ENCODE data around the gene TTC9.

The TTC9 gene

GRCh38 chr14:70707138-70708038 lies 65.7 kb downstream of the TTC9 start:
- H3K27me3 ChIP-seq (ENCODE audit: control insufficient read depth, low read length) = no peaks in the 10 kb centered on the region
- no peak overlapping the region for H3K4me2 ChIP-seq (ENCODE audit: low read length)
- TF ChIP-seq CTCF (IDR thresholded peaks at IDR 0.05; ENCODE audit: low read depth, low read length, poor library complexity, severe bottlenecking) (no peak), EZH2phosphoT487 (IDR thresholded peaks at IDR 0.05; ENCODE audit: borderline replicate concordance, low read length) (no peak)
- H3K27ac ChIP-seq (ENCODE audit: low read depth, low read length) = no peak overlapping the region
- H3F3A ChIP-seq (ENCODE audit: control insufficient read depth, insufficient read depth) = no peaks in the 10 kb centered on the region
- no peaks in the 10 kb centered on the region for H3K9me2 ChIP-seq (replicated peaks; ENCODE audit: control insufficient read depth, low read length)
- no peaks in the 10 kb centered on the region for H4K20me1 ChIP-seq (ENCODE audit: control insufficient read depth, insufficient read depth, low read depth, low read length)
- no peak overlapping the region for H3K4me3 ChIP-seq (ENCODE audit: low read length)
- H3K4me1 ChIP-seq (ENCODE audit: control insufficient read depth, low read length) = peaks cover 12% of the 10 kb centered on the region
- no peaks in the 10 kb centered on the region for H3K36me3 ChIP-seq (ENCODE audit: control insufficient read depth, low read length)
- H3K9me3 ChIP-seq (ENCODE audit: control insufficient read depth, insufficient read depth, low read length) = no peaks in the 10 kb centered on the region
- no peaks in the 10 kb centered on the region for H3K79me2 ChIP-seq (ENCODE audit: control insufficient read depth, low read length)

- Histone ChIP-seq H3K9me3 (ENCODE audit: control insufficient read depth, insufficient read depth, low read length) (no peaks in the 10 kb centered on the region), H3K4me2 (ENCODE audit: low read length) (no peak overlapping the region), H3K27ac (ENCODE audit: low read depth, low read length) (no peak overlapping the region), H3K4me1 (ENCODE audit: control insufficient read depth, low read length) (peaks cover 22% of the 10 kb centered on the region), H3K4me3 (ENCODE audit: low read length) (no peak overlapping the region), H3K9me2 (replicated peaks; ENCODE audit: control insufficient read depth, low read length) (no peaks in the 10 kb centered on the region), H3K27me3 (ENCODE audit: control insufficient read depth, low read length) (no peaks in the 10 kb centered on the region), H3F3A (ENCODE audit: control insufficient read depth, insufficient read depth) (no peaks in the 10 kb centered on the region), H3K79me2 (ENCODE audit: control insufficient read depth, low read length) (no peaks in the 10 kb centered on the region), H4K20me1 (ENCODE audit: control insufficient read depth, insufficient read depth, low read depth, low read length) (no peaks in the 10 kb centered on the region), H3K36me3 (ENCODE audit: control insufficient read depth, low read length) (no peaks in the 10 kb centered on the region)
- TF ChIP-seq EZH2phosphoT487 (IDR thresholded peaks at IDR 0.05; ENCODE audit: borderline replicate concordance, low read length) (no peak), CTCF (IDR thresholded peaks at IDR 0.05; ENCODE audit: low read depth, low read length, poor library complexity, severe bottlenecking) (no peak)
Measured at GRCh38 chr14:70708717-70709570, 67.2 kb downstream of the TTC9 start.

- Histone ChIP-seq H3K4me3 (ENCODE audit: low read length) (no peak overlapping the region), H3K36me3 (ENCODE audit: control insufficient read depth, low read length) (no peaks in the 10 kb centered on the region), H3K4me2 (ENCODE audit: low read length) (no peak overlapping the region), H3K9me2 (replicated peaks; ENCODE audit: control insufficient read depth, low read length) (no peaks in the 10 kb centered on the region), H3K79me2 (ENCODE audit: control insufficient read depth, low read length) (no peaks in the 10 kb centered on the region), H3K9me3 (ENCODE audit: control insufficient read depth, insufficient read depth, low read length) (no peaks in the 10 kb centered on the region), H3K27ac (ENCODE audit: low read depth, low read length) (no peak overlapping the region), H3F3A (ENCODE audit: control insufficient read depth, insufficient read depth) (no peaks in the 10 kb centered on the region), H3K27me3 (ENCODE audit: control insufficient read depth, low read length) (no peaks in the 10 kb centered on the region), H3K4me1 (ENCODE audit: control insufficient read depth, low read length) (peaks cover 27% of the 10 kb centered on the region), H4K20me1 (ENCODE audit: control insufficient read depth, insufficient read depth, low read depth, low read length) (no peaks in the 10 kb centered on the region)
- no peak for TF ChIP-seq CTCF (IDR thresholded peaks at IDR 0.05; ENCODE audit: low read depth, low read length, poor library complexity, severe bottlenecking)
- TF ChIP-seq EZH2phosphoT487 (IDR thresholded peaks at IDR 0.05; ENCODE audit: borderline replicate concordance, low read length) = no peak
Measured at GRCh38 chr14:70709726-70710382, 68.1 kb downstream of the TTC9 start.
